GM23338 (cell line): ENCODE data around the gene POP4. TPM values are rescaled to one million over a fixed set of nuclear protein-coding genes. Genes with fewer than 3 reads are reported as not detected.

ENCODE experiments used
- ATAC-seq: fragments of 200-7000 bp; cut with Tn5 transposase; 3 replicates; pipeline ENCODE4 v1.9.1; 2020
- DNase-seq: peaks from one replicate; pipeline ENCODE4 v3.0.0-alpha.2; 2015; ENCODE audit warnings: low spot score
- H2AFZ ChIP-seq: fragments of 200-600 bp; sonication (generic); 2 replicates; pipeline ENCODE4 v1.8.0; 2016; ENCODE audit warnings: antibody characterized with exemption, mild to moderate bottlenecking, moderate library complexity
- H3F3A ChIP-seq: fragments of 200-600 bp; sonication (generic); replicated peaks from 2 replicates; pipeline ENCODE4 v1.8.0; 2017; ENCODE audit warnings: antibody characterized with exemption, mixed run types, low read depth
- H3K27ac ChIP-seq: fragments of 200-600 bp; sonication (generic); 2 replicates; pipeline ENCODE4 v1.6.1; 2016; ENCODE audit warnings: low read depth
- H3K27me3 ChIP-seq: fragments of 200-600 bp; sonication (generic); 2 replicates; pipeline ENCODE4 v1.8.0; 2016; ENCODE audit warnings: mild to moderate bottlenecking, mixed run types, moderate library complexity; ENCODE audit not compliant: insufficient read depth
- H3K36me3 ChIP-seq: fragments of 200-600 bp; sonication (generic); 2 replicates; pipeline ENCODE4 v1.8.0; 2016; ENCODE audit warnings: mild to moderate bottlenecking; ENCODE audit not compliant: insufficient read depth
- H3K4me1 ChIP-seq: fragments of 200-600 bp; sonication (generic); 2 replicates; pipeline ENCODE4 v1.8.0; 2016; ENCODE audit warnings: mild to moderate bottlenecking, moderate library complexity; ENCODE audit not compliant: insufficient read depth
- H3K4me2 ChIP-seq: fragments of 200-600 bp; sonication (generic); 2 replicates; pipeline ENCODE4 v1.7.1; 2017; ENCODE audit warnings: mixed run types
- H3K4me3 ChIP-seq: fragments of 200-600 bp; sonication (generic); 2 replicates; pipeline ENCODE4 v1.6.1; 2016; ENCODE audit warnings: mixed run types
- H3K79me2 ChIP-seq: fragments of 200-600 bp; sonication (generic); replicated peaks from 2 replicates; pipeline ENCODE4 v1.8.0; 2017; ENCODE audit warnings: mild to moderate bottlenecking; ENCODE audit not compliant: insufficient read depth
- H3K9me2 ChIP-seq: fragments of 200-600 bp; sonication (generic); 2 replicates; pipeline ENCODE4 v1.8.0; 2017; ENCODE audit not compliant: insufficient read depth
- H4K20me1 ChIP-seq: fragments of 200-600 bp; sonication (generic); replicated peaks from 2 replicates; pipeline ENCODE4 v1.8.0; 2017; ENCODE audit warnings: mild to moderate bottlenecking; ENCODE audit not compliant: insufficient read depth
- H3K27ac Mint-ChIP-seq: 2 replicates; pipeline ENCODE4 v1.8.0; 2020; ENCODE audit warnings: inconsistent platforms, mild to moderate bottlenecking, moderate library complexity, mixed read lengths
- H3K27me3 Mint-ChIP-seq: 3 replicates; pipeline ENCODE4 v1.8.0; 2022; ENCODE audit warnings: low read depth, mild to moderate bottlenecking, moderate library complexity, mixed read lengths, inconsistent platforms; ENCODE audit not compliant: insufficient read depth, poor library complexity
- H3K36me3 Mint-ChIP-seq: 3 replicates; pipeline ENCODE4 v1.8.0; 2021; ENCODE audit warnings: low read depth, mild to moderate bottlenecking, inconsistent platforms, moderate library complexity, mixed read lengths
- H3K4me1 Mint-ChIP-seq: 3 replicates; pipeline ENCODE4 v1.8.0; 2020; ENCODE audit warnings: mild to moderate bottlenecking, inconsistent platforms, mixed read lengths
- H3K4me3 Mint-ChIP-seq: 3 replicates; pipeline ENCODE4 v1.8.0; 2021; ENCODE audit warnings: moderate library complexity, mild to moderate bottlenecking, inconsistent platforms, mixed read lengths
- H3K9me3 Mint-ChIP-seq: 3 replicates; pipeline ENCODE4 v1.8.0; 2020; ENCODE audit warnings: moderate library complexity, mild to moderate bottlenecking, inconsistent platforms, mixed read lengths
- EZH2 ChIP-seq: fragments of 200-600 bp; sonication (generic); IDR thresholded peaks from one replicate; pipeline ENCODE4 v1.8.0; 2017; ENCODE audit warnings: antibody characterized with exemption, mild to moderate bottlenecking, low read depth; ENCODE audit not compliant: unreplicated experiment
- JUNB ChIP-seq: IDR thresholded peaks from one replicate; pipeline ENCODE4 v1.6.1; 2016; ENCODE audit warnings: antibody characterized with exemption; ENCODE audit not compliant: unreplicated experiment
- NANOG ChIP-seq: IDR thresholded peaks from 2 replicates; pipeline ENCODE4 v1.6.1; 2016; ENCODE audit warnings: antibody characterized with exemption, borderline replicate concordance
- POLR2AphosphoS5 ChIP-seq: IDR thresholded peaks from 2 replicates; pipeline ENCODE4 v1.6.1; 2016; ENCODE audit warnings: antibody characterized with exemption, low read depth
- STAT1 ChIP-seq: IDR thresholded peaks from one replicate; pipeline ENCODE4 v1.6.1; 2016; ENCODE audit warnings: antibody characterized with exemption; ENCODE audit not compliant: unreplicated experiment
- polyA plus RNA-seq: library from polyadenylated mRNA; unstranded; fragments of >200 nt; fragmentation: Nextera tagmentation; extraction: Ambion mirVana; gene quantifications from 2 replicates; pipeline ENCODE4 v1.2.1, GENCODE V29; 2016
- total RNA-seq: library from RNA; depleted of rRNA; stranded (reverse); fragments of >200 nt; shearing (Covaris generic); gene quantifications from 2 replicates; pipeline ENCODE4 v1.2.3, GENCODE V29; 2014
- TF ChIP-seq, protein P1 (sequence below): IDR thresholded peaks from one replicate; pipeline ENCODE4 v1.6.1; 2018; ENCODE audit warnings: antibody characterized with exemption; ENCODE audit not compliant: unreplicated experiment
- TF ChIP-seq, protein P2 (sequence below): IDR thresholded peaks from 2 replicates; pipeline ENCODE4 v1.6.1; 2016; ENCODE audit warnings: antibody characterized with exemption

POP4 gene
- total and polyA plus RNA-seq, 2 experiments from 2014 or later, result 37.2 to 58.3 TPM

DNA sequence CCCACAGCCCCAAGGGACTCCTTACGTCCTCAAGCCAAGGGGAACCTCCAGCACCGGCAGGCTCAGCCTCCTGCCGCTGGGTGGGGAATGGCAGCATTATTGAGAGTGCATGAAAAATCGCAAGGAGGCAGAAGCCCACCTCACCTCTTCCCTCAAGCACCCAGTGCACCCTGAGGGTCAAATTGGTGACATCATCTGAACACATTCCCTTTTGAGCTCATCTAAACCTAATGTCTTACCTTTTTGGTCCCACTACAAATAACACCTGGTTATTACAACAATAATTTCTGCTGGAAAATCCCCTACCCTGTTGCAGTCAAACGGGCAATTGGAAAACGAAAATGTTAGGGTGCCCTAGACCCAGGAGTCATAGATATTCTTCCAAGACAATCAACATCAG is 12.2 kb upstream of the POP4 start:
- TF ChIP-seq EZH2 (no peak), STAT1 (no peak)
- H3K4me3 ChIP-seq, result no peak overlapping the region
- no peaks in the 10 kb centered on the region for H3F3A ChIP-seq
- no peaks in the 10 kb centered on the region for H3K79me2 ChIP-seq
- H3K4me3 Mint-ChIP-seq, result no peak overlapping the region
- H3K27me3 ChIP-seq, result no peaks in the 10 kb centered on the region
- H3K4me1 ChIP-seq, result peaks cover 23% of the 10 kb centered on the region
- peaks cover 24% of the 10 kb centered on the region for H3K4me1 Mint-ChIP-seq
- H3K36me3 ChIP-seq, result no peaks in the 10 kb centered on the region
- H4K20me1 ChIP-seq, result no peaks in the 10 kb centered on the region
- DNase-seq (no peak), ATAC-seq (no peak)
- peaks cover 13% of the 10 kb centered on the region for H3K27me3 Mint-ChIP-seq
- no peak overlapping the region for H3K27ac Mint-ChIP-seq
- no peak overlapping the region for H3K27ac ChIP-seq
- no peaks in the 10 kb centered on the region for H3K9me2 ChIP-seq
- H3K36me3 Mint-ChIP-seq, result no peaks in the 10 kb centered on the region
- no peak overlapping the region for H3K4me2 ChIP-seq
- no peak overlapping the region for H2AFZ ChIP-seq
- 0 out of 3 replicates have a peak, but pooled peaks cover 5% of the 10 kb centered on the region for H3K9me3 Mint-ChIP-seq

DNA sequence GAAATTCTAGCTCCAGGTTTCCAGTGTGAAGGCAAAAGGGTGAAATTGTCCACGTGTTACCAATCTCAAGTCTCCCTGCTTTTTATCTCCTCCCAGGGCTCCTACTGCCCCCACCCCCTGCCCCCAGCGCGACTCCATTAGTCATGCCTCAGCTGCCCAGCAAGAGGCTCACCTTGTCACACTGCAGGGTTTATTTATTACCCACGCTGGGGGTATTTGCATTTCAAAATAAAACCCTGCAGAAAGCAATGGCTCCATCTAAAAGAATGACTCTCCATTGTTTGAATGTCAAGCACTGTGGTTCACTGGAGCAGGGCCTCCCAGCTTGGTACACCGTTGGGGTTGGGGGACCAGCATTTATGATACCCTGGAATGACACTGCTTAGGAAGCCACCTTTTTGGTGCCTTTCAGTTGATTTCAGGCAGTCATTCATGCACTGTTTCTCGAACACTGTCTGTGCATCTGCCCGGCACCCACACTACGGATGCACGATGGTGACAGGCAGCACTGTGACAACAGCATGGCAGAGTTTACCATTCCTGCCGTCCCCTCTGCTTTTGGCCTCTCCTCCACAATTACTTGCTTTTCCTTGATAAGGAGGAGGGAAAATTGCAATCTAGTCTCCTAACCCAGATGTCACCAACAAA is 9.9 kb upstream of the POP4 start:
- Histone ChIP-seq H3K27me3 (no peaks in the 10 kb centered on the region), H3K79me2 (no peaks in the 10 kb centered on the region), H3K27ac (no peak overlapping the region), H3F3A (no peaks in the 10 kb centered on the region), H3K36me3 (no peaks in the 10 kb centered on the region), H2AFZ (peak overlapping the region; percentile 56; the same call in 1 of the 2 replicates), H4K20me1 (no peaks in the 10 kb centered on the region), H3K4me3 (no peak overlapping the region), H3K9me2 (no peaks in the 10 kb centered on the region), H3K4me1 (peaks cover 23% of the 10 kb centered on the region), H3K4me2 (peak overlapping the region; percentile 71)
- H3K36me3 Mint-ChIP-seq, result no peaks in the 10 kb centered on the region
- H3K27me3 Mint-ChIP-seq, result peaks cover 9% of the 10 kb centered on the region
- DNase-seq (no peak), ATAC-seq (peak; percentile 79)
- peaks cover 24% of the 10 kb centered on the region for H3K4me1 Mint-ChIP-seq
- no peak overlapping the region for H3K4me3 Mint-ChIP-seq
- H3K27ac Mint-ChIP-seq, result no peak overlapping the region
- H3K9me3 Mint-ChIP-seq, result no peaks in the 10 kb centered on the region
- TF ChIP-seq NANOG (no peak), JUNB (no peak), EZH2 (no peak), POLR2AphosphoS5 (no peak)
- TF ChIP-seq, protein P1, sequence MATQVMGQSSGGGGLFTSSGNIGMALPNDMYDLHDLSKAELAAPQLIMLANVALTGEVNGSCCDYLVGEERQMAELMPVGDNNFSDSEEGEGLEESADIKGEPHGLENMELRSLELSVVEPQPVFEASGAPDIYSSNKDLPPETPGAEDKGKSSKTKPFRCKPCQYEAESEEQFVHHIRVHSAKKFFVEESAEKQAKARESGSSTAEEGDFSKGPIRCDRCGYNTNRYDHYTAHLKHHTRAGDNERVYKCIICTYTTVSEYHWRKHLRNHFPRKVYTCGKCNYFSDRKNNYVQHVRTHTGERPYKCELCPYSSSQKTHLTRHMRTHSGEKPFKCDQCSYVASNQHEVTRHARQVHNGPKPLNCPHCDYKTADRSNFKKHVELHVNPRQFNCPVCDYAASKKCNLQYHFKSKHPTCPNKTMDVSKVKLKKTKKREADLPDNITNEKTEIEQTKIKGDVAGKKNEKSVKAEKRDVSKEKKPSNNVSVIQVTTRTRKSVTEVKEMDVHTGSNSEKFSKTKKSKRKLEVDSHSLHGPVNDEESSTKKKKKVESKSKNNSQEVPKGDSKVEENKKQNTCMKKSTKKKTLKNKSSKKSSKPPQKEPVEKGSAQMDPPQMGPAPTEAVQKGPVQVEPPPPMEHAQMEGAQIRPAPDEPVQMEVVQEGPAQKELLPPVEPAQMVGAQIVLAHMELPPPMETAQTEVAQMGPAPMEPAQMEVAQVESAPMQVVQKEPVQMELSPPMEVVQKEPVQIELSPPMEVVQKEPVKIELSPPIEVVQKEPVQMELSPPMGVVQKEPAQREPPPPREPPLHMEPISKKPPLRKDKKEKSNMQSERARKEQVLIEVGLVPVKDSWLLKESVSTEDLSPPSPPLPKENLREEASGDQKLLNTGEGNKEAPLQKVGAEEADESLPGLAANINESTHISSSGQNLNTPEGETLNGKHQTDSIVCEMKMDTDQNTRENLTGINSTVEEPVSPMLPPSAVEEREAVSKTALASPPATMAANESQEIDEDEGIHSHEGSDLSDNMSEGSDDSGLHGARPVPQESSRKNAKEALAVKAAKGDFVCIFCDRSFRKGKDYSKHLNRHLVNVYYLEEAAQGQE, result no peak
- TF ChIP-seq, protein P2, sequence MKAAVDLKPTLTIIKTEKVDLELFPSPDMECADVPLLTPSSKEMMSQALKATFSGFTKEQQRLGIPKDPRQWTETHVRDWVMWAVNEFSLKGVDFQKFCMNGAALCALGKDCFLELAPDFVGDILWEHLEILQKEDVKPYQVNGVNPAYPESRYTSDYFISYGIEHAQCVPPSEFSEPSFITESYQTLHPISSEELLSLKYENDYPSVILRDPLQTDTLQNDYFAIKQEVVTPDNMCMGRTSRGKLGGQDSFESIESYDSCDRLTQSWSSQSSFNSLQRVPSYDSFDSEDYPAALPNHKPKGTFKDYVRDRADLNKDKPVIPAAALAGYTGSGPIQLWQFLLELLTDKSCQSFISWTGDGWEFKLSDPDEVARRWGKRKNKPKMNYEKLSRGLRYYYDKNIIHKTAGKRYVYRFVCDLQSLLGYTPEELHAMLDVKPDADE, result no peak
